Adrenal gland (tissue), 5 donors: ENCODE measurements around the gene CCDC197.

Source experiments
- CTCF ChIP-seq, 6 experiments: fragments of 450-650 bp in 4 of 6; fragments of 200-600 bp in 2 of 6; sonication (generic) in 1 of 6; IDR thresholded peaks; 1 replicate in 5 of 6; 2 replicates in 1 of 6; pipeline versions ENCODE4 v1.5.1 to v1.8.0; 2016 to 2021; ENCODE audit warnings: antibody characterized with exemption in 6 of 6, mild to moderate bottlenecking in 2 of 6, moderate library complexity in 1 of 6
- POLR2A ChIP-seq, 2 donors: fragments of 450-650 bp; IDR thresholded peaks; one replicate each; pipeline ENCODE4 v1.6.1; 2017; ENCODE audit warnings: antibody characterized with exemption in 2 of 2, mild to moderate bottlenecking in 2 of 2, moderate library complexity in 1 of 2
- donor health status: DM: no; HTN: no; CAD: no.

- no peak for TF ChIP-seq CTCF (IDR thresholded peaks at IDR 0.05)
- TF ChIP-seq POLR2A (IDR thresholded peaks at IDR 0.05), result no peak
Observed at GRCh38 chr14:94040247-94040646, 43.1 kb downstream of the CCDC197 start.
